Breast epithelium (tissue), 4 donors: Measurements from ENCODE around the gene C2CD5. TPM values are rescaled to one million over a fixed set of nuclear protein-coding genes. Genes with fewer than 3 reads are reported as not detected.

Experiments
- DNase-seq, 2 donors: peaks; one replicate each; pipeline ENCODE4 v3.0.0-alpha.2; 2019; ENCODE audit warnings: low spot score in 2 of 2
- H3K27ac ChIP-seq, 2 donors: fragments of 200-600 bp; sonication (generic) in 1 of 2; one replicate each; pipeline ENCODE4 v1.5.1; 2016 to 2019; ENCODE audit warnings: mild to moderate bottlenecking in 1 of 2
- H3K27me3 ChIP-seq, 2 donors: fragments of 200-600 bp; sonication (generic) in 1 of 2; one replicate each; pipeline versions ENCODE4 v1.5.1 to v1.6.0; 2017 to 2019; ENCODE audit warnings: control low read depth in 1 of 2, mild to moderate bottlenecking in 1 of 2
- H3K36me3 ChIP-seq: fragments of 200-600 bp; one replicate; pipeline ENCODE4 v1.5.1; 2019
- H3K4me1 ChIP-seq, 2 donors: fragments of 200-600 bp; sonication (generic); one replicate each; pipeline ENCODE4 v1.5.1; 2016 to 2019; ENCODE audit warnings: control low read depth in 1 of 2
- H3K4me3 ChIP-seq, 3 donors: fragments of 200-600 bp; sonication (generic); 1 replicate in 2 of 3; 2 replicates in 1 of 3; pipeline ENCODE4 v1.5.1; 2016 to 2019; ENCODE audit warnings: mild to moderate bottlenecking in 3 of 3, moderate library complexity in 2 of 3
- H3K9me3 ChIP-seq, 2 donors: fragments of 200-600 bp; sonication (generic) in 1 of 2; one replicate each; pipeline ENCODE4 v1.5.1; 2016 to 2019; ENCODE audit warnings: control low read depth in 1 of 2
- CTCF ChIP-seq, 3 donors: fragments of 450-650 bp; IDR thresholded peaks; one replicate each; pipeline ENCODE4 v1.5.1; 2016 to 2017; ENCODE audit warnings: antibody characterized with exemption in 3 of 3, mild to moderate bottlenecking in 3 of 3, moderate library complexity in 3 of 3
- POLR2A ChIP-seq: fragments of 450-650 bp; IDR thresholded peaks from one replicate; pipeline ENCODE4 v1.6.1; 2016; ENCODE audit warnings: antibody characterized with exemption, mild to moderate bottlenecking, moderate library complexity
- POLR2AphosphoS5 ChIP-seq, 3 donors: sonication (generic); formaldehyde crosslinking; IDR thresholded peaks; one replicate each; pipeline ENCODE4 v1.6.1; 2017; ENCODE audit warnings: antibody characterized with exemption in 3 of 3
- intact Hi-C: fragments of 100-400 bp; cut with DNase I; formaldehyde crosslinking; loops from one replicate; pipeline ENCODE4 v1.15.1; 2023; ENCODE audit warnings: low total_unique reads
- total RNA-seq, 3 donors: library from RNA; depleted of rRNA; stranded (reverse); fragments of >200 nt; gene quantifications; one replicate each; pipeline ENCODE4 v1.1.0, GENCODE V29; 2016

Gene C2CD5
- total RNA-seq, 3 donors from 2014 or later = 33.4 to 60.6 (median 40.2) TPM

- TF ChIP-seq CTCF (IDR thresholded peaks at IDR 0.05) = no peak
- TF ChIP-seq POLR2A = no peak
- no peak for TF ChIP-seq POLR2AphosphoS5 (IDR thresholded peaks at IDR 0.05)
- Histone ChIP-seq H3K27me3 (no peaks in the 10 kb centered on the region), H3K4me1 (no peaks in the 10 kb centered on the region), H3K9me3 (no peaks in the 10 kb centered on the region), H3K27ac (no peak overlapping the region), H3K36me3 (peaks cover 5% of the 10 kb centered on the region), H3K4me3 (no peak overlapping the region)
- intact Hi-C loops = no loop called here
- no peak for DNase-seq
Observed at GRCh38 chr12:22480016-22480415, 64.3 kb downstream of the C2CD5 start.

DNA sequence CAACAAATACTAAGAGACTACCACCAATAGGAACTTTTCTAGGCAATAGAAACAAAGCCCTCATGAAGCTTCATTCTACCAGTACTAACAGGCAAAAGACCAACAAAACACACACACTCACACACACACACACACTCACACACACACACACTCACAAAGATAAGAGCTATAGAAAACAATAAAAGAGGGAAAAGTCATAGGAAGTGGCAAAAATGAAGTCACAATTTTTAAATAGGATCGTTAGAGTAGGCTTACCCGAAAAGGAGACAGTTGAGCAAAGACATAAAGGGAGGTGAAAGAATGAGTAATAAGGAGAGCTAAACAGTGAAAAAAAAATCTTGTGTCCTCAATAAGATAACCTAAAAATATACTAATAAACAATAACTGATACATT is 66.5 kb downstream of the C2CD5 start:
- intact Hi-C loops = no loop called here
- H3K27me3 ChIP-seq = no peaks in the 10 kb centered on the region
- no peak for TF ChIP-seq CTCF (IDR thresholded peaks at IDR 0.05)
- TF ChIP-seq POLR2AphosphoS5 (IDR thresholded peaks at IDR 0.05) = no peak
- TF ChIP-seq POLR2A = no peak
- no peak for DNase-seq
- H3K9me3 ChIP-seq = no peaks in the 10 kb centered on the region
- no peaks in the 10 kb centered on the region for H3K4me1 ChIP-seq
- H3K27ac ChIP-seq = no peak overlapping the region
- H3K4me3 ChIP-seq = no peak overlapping the region
- peaks cover 5% of the 10 kb centered on the region for H3K36me3 ChIP-seq

DNA sequence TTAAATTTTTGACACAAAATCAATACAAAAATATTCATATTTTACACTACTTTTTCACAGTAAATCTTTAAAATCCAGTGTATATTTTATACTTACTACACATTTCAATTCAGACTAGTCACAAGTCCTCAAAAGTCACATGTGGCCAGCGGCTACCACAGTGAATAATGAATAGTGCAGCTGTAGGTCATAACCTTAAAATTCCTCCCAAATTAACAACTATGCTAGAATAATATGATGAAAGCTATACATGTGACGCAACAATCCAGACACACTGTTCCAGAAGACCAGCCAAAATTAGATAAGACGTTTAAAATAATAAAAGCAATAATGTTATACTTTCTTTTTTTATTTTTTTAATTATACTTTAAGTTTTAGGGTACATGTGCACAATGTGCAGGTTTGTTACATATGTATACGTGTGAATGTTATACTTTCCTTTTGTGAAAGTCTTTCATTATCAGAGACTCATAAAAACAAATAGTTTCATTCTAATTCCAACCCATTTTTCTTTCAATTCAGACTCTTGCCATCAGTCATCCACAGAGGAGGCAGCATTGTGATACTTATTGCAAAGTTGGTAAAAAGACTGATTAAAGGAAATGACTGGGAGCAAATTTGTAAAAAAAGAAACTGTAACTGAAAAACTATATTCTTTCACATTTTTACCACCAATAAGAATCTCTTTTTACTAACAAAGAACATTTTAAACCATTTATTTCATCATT is 67.0 kb downstream of the C2CD5 start:
- no peak for DNase-seq
- Histone ChIP-seq H3K4me1 (no peaks in the 10 kb centered on the region), H3K4me3 (no peak overlapping the region), H3K27ac (no peak overlapping the region), H3K36me3 (peaks cover 5% of the 10 kb centered on the region), H3K27me3 (no peaks in the 10 kb centered on the region), H3K9me3 (no peaks in the 10 kb centered on the region)
- TF ChIP-seq POLR2A = no peak
- TF ChIP-seq POLR2AphosphoS5 (IDR thresholded peaks at IDR 0.05) = no peak
- TF ChIP-seq CTCF (IDR thresholded peaks at IDR 0.05) = no peak
- intact Hi-C loops = no loop called here

DNA sequence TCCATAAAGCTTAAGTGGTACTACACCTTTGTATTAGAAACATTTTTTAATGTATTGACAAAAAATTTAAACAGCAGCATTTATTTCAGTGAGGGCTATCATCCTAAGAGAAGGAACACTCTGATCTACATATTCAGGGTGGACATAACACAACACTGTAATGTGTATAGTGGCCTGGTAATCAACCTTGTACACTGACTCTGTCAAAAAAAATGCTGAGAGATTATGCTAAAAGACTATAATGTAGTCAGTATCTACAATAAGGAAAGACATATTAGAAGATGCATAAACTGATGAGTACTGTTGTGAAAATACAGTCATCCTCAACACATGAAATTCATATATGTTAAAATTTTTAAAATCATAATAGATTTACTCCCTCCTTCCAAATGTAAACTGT is 68.2 kb downstream of the C2CD5 start:
- no peaks in the 10 kb centered on the region for H3K36me3 ChIP-seq
- intact Hi-C loops = no loop called here
- TF ChIP-seq CTCF (IDR thresholded peaks at IDR 0.05) (no peak), POLR2AphosphoS5 (IDR thresholded peaks at IDR 0.05) (no peak), POLR2A (no peak)

DNA sequence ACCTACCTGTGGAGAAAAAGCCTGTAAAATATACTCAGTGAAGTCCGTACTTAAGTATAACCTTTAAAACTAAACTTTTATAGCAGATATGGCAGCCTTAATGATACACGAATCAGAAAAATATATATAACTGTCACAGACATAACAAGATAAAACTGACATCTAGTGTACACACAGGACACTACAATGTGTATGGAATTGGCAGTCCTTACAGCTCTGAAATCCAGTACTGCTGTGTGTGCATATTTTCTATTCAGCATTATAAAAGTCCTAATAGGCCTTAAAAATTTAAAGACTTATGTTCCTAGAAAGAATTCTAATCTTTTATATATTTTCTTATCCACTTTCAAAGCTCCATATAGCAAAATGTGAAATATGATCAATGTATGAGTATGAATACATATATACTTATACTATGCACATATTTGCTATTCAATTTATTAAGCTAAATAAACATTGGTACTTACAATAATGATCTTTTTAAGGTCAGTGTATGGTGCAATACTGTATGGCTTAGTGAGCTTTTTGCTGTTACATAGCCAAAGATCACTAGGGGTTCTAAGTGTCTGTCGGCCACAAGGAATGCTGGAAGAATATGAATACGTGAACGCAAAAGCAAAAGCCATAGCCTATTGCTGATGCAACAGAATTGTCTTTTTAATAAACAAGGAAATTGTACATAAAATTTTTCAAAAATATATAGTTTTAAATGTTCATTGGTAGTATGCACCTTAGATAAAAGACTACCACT is 69.2 kb downstream of the C2CD5 start:
- no peaks in the 10 kb centered on the region for H3K36me3 ChIP-seq
- no peak for DNase-seq

More for the DNA sequence above, 68.2 kb downstream of the C2CD5 start:
- Histone ChIP-seq H3K4me3 (no peak overlapping the region), H3K4me1 (no peaks in the 10 kb centered on the region), H3K9me3 (no peaks in the 10 kb centered on the region), H3K27me3 (no peaks in the 10 kb centered on the region), H3K27ac (no peak overlapping the region)
- DNase-seq = no peak

More for the DNA sequence above, 69.2 kb downstream of the C2CD5 start:
- no peaks in the 10 kb centered on the region for H3K9me3 ChIP-seq
- TF ChIP-seq POLR2AphosphoS5 (IDR thresholded peaks at IDR 0.05) (no peak), POLR2A (no peak), CTCF (IDR thresholded peaks at IDR 0.05) (no peak)
- no peaks in the 10 kb centered on the region for H3K27me3 ChIP-seq
- H3K4me3 ChIP-seq = no peak overlapping the region
- intact Hi-C loops = no loop called here
- H3K4me1 ChIP-seq = no peaks in the 10 kb centered on the region
- no peak overlapping the region for H3K27ac ChIP-seq
